SK-N-SH (cell line): ENCODE data around the gene PPP2R2B.

ENCODE experiments used
- EZH2phosphoT487 ChIP-seq: fragments of 200-600 bp; sonication (generic); IDR thresholded peaks from 2 replicates; pipeline ENCODE4 v1.6.1; 2017; ENCODE audit warnings: low read depth, mixed run types, mild to moderate bottlenecking, antibody characterized with exemption, moderate library complexity, borderline replicate concordance
- GABPA ChIP-seq: IDR thresholded peaks from 2 replicates; pipeline ENCODE4 v1.4.0; 2012; ENCODE audit warnings: low read depth, mild to moderate bottlenecking
- RFX5 ChIP-seq: IDR thresholded peaks from 2 replicates; pipeline ENCODE4 v1.6.1; 2012; ENCODE audit warnings: mild to moderate bottlenecking, improper control_type of control experiment, low read length
- RXRA ChIP-seq: IDR thresholded peaks from 2 replicates; pipeline ENCODE4 v1.4.0; 2012; ENCODE audit warnings: low read depth, mild to moderate bottlenecking, borderline replicate concordance
- TAF1 ChIP-seq: IDR thresholded peaks from 2 replicates; pipeline ENCODE4 v1.6.1; 2012; ENCODE audit warnings: low read depth, mild to moderate bottlenecking, low read length, moderate library complexity, borderline replicate concordance
- YY1 ChIP-seq: IDR thresholded peaks from 2 replicates; pipeline ENCODE4 v1.4.0; 2012; ENCODE audit warnings: low read depth, mild to moderate bottlenecking
- TF ChIP-seq, protein P1 (sequence below): fragments of 200-600 bp; sonication (generic); IDR thresholded peaks from 2 replicates; pipeline ENCODE4 v1.6.1; 2017; ENCODE audit warnings: antibody characterized with exemption, mild to moderate bottlenecking, moderate library complexity
- TF ChIP-seq, protein P2 (sequence below): IDR thresholded peaks from 2 replicates; pipeline ENCODE4 v1.4.0; 2012; ENCODE audit warnings: low read depth, borderline replicate concordance
- TF ChIP-seq, protein P3 (sequence below): fragments of 150-350 bp; IDR thresholded peaks from 2 replicates; pipeline ENCODE4 v1.6.1; 2017; ENCODE audit warnings: antibody characterized with exemption, low read length, low read depth, borderline replicate concordance
- TF ChIP-seq, protein P4 (sequence below): IDR thresholded peaks from 2 replicates; pipeline ENCODE4 v1.4.0; 2012; ENCODE audit warnings: low read depth

DNA sequence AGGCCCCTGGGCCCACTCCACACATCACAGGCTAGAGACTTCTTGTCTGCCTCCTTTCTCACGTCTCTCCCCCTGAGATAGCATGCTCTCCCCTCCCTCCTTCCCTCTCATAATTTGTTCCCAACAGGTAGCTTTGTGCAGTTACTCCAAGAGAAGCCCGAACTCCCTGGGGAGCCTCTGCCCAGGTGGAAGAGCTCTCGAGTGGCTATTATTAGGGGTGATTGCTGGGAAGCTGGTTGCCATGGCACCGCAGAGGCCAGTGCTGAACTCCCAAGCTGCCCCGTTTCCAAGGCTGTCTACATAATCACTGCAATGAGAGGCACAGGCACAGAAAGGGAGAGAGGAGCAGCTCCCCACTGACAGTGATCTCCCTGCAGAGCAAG lies 257.9 kb downstream of the PPP2R2B start:
- TF ChIP-seq EZH2phosphoT487 (no peak), YY1 (no peak), RXRA (no peak), TAF1 (no peak), GABPA (no peak), RFX5 (no peak)
- TF ChIP-seq, protein P1, sequence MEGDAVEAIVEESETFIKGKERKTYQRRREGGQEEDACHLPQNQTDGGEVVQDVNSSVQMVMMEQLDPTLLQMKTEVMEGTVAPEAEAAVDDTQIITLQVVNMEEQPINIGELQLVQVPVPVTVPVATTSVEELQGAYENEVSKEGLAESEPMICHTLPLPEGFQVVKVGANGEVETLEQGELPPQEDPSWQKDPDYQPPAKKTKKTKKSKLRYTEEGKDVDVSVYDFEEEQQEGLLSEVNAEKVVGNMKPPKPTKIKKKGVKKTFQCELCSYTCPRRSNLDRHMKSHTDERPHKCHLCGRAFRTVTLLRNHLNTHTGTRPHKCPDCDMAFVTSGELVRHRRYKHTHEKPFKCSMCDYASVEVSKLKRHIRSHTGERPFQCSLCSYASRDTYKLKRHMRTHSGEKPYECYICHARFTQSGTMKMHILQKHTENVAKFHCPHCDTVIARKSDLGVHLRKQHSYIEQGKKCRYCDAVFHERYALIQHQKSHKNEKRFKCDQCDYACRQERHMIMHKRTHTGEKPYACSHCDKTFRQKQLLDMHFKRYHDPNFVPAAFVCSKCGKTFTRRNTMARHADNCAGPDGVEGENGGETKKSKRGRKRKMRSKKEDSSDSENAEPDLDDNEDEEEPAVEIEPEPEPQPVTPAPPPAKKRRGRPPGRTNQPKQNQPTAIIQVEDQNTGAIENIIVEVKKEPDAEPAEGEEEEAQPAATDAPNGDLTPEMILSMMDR = no peak
- TF ChIP-seq, protein P2, sequence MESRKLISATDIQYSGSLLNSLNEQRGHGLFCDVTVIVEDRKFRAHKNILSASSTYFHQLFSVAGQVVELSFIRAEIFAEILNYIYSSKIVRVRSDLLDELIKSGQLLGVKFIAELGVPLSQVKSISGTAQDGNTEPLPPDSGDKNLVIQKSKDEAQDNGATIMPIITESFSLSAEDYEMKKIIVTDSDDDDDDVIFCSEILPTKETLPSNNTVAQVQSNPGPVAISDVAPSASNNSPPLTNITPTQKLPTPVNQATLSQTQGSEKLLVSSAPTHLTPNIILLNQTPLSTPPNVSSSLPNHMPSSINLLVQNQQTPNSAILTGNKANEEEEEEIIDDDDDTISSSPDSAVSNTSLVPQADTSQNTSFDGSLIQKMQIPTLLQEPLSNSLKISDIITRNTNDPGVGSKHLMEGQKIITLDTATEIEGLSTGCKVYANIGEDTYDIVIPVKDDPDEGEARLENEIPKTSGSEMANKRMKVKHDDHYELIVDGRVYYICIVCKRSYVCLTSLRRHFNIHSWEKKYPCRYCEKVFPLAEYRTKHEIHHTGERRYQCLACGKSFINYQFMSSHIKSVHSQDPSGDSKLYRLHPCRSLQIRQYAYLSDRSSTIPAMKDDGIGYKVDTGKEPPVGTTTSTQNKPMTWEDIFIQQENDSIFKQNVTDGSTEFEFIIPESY = no peak
- TF ChIP-seq, protein P3, sequence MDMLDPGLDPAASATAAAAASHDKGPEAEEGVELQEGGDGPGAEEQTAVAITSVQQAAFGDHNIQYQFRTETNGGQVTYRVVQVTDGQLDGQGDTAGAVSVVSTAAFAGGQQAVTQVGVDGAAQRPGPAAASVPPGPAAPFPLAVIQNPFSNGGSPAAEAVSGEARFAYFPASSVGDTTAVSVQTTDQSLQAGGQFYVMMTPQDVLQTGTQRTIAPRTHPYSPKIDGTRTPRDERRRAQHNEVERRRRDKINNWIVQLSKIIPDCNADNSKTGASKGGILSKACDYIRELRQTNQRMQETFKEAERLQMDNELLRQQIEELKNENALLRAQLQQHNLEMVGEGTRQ = no peak
- TF ChIP-seq, protein P4, sequence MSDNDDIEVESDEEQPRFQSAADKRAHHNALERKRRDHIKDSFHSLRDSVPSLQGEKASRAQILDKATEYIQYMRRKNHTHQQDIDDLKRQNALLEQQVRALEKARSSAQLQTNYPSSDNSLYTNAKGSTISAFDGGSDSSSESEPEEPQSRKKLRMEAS = no peak
